Endometrium (tissue), 2 donors: ENCODE data around the gene DMAC2.
A peak's percentile ranks its signal among the peaks of the same experiment; 100 is the strongest.
"Not testable (repeated sequence)": the region's sequence is repeated elsewhere in the genome, so short reads cannot be mapped to it uniquely, and the experiment has no call there.

ENCODE experiments used
- FAIRE-seq: peaks from 2 replicates; lab custom pipeline; 2012; peaks lifted over from hg19 to GRCh38; lab: Jason Lieb, UNC
- donor health status: control.
- donor health status: control.

DMAC2 gene

DNA sequence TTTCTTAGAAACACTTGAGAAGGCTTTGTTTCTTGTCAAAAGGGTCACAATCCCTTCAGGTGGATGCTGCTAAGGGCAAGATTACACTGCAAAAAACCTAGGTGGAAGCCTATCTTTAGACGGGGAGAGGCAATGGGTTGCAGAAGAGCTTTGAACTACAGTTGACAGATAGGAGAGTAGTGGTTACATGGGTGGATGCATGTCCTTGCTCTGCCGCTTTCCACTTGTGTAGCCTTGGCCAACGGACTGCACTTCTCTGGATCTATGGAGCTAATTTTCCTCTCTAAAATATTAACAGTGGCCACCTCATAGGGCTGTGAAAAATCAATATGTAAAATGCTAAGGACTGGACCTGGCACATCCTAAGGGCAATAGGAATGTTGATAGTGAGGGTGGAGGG, 41.1 kb downstream of the DMAC2 start:
- no peak for FAIRE-seq

DNA sequence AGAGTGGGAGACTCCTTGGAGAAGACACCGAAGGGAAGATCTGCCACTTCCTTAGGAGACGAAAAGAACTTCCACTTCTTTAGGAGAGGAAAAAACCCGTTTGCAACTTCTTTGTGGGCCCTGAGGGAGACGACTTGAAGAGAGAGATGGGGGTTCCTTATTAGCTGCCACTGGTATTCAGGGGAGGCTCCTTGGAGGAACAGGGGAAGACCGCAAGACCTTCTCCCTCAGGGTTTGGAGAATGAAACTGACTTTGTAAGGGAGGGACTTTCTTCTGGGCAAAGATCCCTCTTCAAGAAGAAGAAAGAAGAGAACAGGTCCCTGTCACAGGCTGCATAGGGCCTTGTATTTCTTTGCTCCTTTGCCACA, 41.7 kb downstream of the DMAC2 start:
- no peak for FAIRE-seq

DNA sequence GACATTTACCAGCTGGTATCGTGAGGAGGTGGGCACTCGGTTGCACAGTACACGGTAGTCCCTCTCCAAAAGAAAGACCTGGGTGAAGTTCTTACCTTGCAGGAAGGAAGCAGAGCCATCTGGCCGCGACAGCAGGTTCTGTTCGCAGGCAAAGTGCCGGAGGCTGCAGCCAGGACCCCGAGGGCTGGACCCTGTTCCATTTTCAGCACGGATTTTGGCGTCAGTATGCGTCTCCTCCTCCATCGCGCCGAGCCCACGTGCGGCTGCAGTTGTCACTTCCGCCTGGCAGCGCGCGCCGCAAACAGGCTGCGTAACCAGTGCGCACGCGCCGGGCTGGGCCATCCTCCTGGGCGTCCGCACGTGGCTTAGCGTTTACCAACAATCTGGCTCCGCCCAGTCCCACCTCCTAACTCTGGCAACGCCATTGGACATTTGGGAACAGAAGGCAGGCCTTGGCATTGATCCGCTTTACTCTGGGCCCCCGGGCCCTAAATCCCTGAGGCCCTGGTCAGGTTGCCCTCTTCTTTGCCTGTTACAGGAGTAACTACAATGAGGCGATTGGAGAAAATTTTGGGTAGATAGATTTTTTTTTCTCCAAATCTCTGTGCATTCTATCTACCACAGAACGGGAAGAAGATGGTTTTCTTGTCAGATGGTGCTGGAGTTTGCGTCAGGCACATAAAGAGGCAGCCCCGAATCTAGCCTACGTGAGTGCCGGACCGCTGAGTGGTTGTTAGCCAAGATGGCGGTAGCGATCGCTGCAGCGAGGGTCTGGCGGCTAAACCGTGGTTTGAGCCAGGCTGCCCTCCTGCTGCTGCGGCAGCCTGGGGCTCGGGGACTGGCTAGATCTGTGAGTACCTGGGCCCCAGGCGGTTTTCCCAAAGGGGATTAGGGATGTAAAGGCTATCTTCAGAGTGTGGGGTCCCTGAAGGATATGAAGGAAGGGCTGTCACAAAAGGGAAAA, 42.3 kb downstream of the DMAC2 start, which contains the start of the genes BCKDHA and EXOSC5:
TSS of gene BCKDHA (plus strand) at position 733 of the 964 bp plus-strand sequence. CDS start at position 743, 10 bp downstream.
TSS of gene EXOSC5 (minus strand) at position 274 of the 964 bp plus-strand sequence. CDS start at position 243, 31 bp downstream.
- FAIRE-seq: peak; percentile 96

DNA sequence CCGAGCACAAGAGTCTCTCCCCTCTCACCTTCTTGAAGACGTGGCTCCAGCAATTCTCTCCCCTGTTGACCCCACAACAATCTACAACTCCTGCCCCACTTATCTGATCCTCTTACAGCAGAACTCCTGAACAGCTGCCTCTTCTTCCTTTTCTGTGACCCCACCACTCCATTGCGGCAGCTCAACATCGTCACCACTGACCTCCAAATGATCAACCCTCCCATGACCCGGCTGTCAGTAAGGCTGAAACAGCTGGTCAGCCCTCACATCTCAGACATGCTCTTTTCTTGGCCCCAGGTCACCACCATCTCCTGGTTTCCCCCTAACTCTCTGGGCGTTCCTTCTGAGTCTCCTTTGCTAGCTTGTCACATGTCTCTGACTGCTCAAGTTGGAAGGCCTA, 44.4 kb downstream of the DMAC2 start:
- no peak for FAIRE-seq

DNA sequence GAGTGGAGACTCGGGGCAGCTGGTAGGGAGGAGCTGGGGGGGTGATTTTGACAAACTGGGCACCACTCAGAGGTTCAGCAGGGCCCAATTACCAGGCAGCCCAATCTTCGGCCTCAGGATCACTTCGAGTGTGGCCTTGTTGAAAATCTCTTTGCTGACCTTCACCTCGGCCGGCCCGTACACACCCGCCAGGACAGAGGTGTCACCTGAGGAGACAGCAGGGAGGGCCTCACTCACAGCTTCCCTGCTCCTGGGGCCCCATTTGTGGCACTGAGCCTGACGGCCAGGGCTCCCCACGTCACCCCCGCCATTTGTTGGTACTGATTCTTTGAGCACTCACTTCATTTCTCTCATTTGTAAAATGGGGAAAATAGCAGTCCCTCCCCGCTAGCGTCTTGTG, 46.9 kb downstream of the DMAC2 start:
- FAIRE-seq: no peak

DNA sequence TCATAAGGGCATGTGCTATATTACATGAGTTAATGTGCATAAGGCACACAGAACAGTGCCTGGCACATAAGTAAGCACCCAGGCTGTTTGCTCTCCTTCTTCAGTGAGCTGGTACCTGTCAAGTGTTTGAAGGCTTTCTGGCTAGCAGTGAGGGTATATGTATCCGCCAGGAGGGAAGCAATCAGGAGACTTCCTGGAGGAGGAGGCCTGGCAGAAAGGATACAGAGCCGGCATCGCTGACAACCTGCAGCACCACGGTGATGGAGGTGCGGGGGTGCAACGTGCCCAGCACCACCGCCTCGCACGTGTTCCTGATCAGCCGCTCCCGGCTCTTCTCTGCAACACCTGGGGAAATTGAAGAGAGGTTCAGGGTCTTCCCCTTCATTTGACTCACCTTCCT, 48.1 kb downstream of the DMAC2 start:
- no peak for FAIRE-seq

DNA sequence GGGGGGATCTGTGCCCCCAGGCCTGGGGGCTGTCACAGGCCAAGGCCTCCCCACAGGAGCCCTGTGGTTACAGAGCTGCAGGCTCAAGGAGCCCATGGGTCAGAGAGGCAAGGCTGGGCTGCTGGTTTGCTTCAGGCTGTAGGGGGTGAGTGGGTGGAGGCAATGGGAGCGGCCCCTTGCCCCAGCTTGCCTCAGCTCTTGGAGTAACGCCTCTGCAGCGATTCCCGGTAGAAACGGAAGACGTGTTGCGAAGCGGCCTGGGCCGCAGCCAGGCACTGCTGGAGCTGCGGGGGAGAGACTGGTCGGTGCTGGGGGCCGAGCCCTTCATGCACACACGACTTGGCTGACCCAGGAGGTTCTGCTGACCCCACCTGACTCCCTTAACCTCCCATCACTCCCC, 53.3 kb downstream of the DMAC2 start:
- FAIRE-seq: no peak

DNA sequence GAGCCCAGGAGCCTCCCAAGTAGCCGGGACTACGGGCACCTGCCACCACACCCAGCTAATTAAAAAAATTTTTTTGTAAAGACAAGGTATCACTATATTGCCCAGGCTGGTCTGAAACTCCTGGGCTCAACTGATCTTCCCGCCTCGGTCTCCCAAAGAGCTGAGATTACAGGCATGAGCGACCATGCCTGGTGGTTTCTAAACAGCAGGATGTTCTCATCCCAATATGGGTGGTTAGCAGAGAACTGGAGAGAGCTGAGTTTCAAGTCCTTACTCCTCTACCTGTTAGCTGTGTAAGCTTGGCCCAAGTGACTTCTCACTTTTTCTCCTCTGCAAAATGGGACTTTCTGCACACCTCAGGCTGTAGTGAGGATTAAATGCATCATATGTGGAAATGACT, 55.4 kb downstream of the DMAC2 start:
- FAIRE-seq: no peak

DNA sequence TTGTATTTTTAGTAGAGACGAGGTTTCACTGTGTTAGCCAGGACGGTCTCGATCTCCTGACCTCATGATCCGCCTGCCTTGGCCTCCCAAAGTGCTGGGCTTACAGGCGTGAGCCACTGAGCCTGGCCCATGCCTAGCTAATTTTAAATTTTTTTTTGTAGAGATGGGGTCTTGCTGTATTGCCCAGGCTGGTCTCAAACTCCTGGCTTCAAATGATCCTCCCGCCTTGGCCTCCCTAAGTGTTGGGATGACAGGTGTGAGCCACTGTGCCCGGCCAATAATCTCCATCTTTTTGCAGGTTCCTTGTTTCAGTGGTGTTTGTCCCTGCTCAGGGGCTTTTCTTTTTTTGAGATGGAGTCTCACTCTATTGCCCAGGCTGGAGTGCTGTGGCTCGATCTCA, 58.2 kb downstream of the DMAC2 start:
- FAIRE-seq: not testable (repeated sequence)
